ENCODE data around the gene IYD.

IYD gene

GRCh38 chr6:150394899-150395295 is 26.1 kb downstream of the IYD start:
- DNase-seq (ENCODE audit: low read depth, low spot score), result no peak

DNA sequence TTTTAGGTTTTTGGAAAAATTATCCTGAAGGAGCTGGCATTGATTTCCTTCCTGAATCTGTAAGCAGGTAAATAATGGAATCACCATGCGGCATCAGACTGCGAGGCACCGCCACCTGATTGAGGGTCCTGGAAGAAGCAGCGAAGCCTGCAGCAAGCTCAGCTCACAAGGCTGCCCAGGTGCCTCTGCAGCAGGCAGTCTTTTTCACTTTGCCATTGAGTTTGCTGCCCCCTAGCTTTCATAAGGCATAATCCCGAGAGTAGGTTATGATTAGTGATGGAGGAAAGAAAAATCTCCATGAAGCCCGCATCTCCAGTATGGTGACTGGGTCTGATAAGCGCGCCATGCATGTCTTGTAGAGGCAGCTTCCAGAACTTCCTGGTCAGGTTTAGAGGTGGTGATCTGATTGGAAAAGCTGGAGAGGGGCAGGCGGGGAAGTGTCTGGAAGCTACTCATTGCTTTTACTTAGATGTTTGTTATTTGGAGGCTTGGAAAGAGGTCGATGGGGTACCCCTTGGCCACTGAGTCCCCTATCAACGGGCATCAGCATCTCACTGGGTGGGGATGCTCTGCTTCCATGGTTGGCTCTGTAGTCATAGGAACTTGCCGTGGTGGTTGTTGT is 26.7 kb downstream of the IYD start:
- peak; percentile 48 for DNase-seq (ENCODE audit: low read depth, low spot score)

GRCh38 chr6:150403458-150404246 is 34.8 kb downstream of the IYD start:
- no peak for DNase-seq (ENCODE audit: low read depth, low spot score)

GRCh38 chr6:150406948-150407347 is 38.1 kb downstream of the IYD start:
- no peak for DNase-seq (ENCODE audit: low read depth, low spot score)

DNA sequence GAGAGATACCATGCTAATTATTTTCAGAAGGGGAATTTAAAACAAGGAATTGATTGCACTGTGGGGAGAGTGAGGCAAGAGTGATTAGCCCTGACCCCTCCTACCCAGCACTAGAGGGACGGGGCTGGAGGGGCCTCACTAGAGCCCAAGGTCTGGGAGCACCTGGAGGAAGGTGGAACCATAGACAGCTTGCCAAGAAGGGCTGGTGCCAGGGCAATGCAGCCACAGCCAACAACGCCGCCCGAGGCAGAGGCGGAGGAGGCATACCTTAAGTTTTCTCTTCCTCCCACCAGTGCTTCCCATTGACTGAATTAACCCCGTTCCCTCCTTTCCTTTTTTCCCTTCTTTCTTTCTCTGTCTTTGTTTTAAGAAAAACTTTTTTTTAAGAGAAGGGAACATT is 40.0 kb downstream of the IYD start:
- DNase-seq (ENCODE audit: low read depth, low spot score), result no peak

- DNase-seq (ENCODE audit: low read depth, low spot score), result no peak
Observed at GRCh38 chr6:150409576-150410066, 40.8 kb downstream of the IYD start.

- no peak for DNase-seq (ENCODE audit: low read depth, low spot score)
Observed at GRCh38 chr6:150410399-150410798, 41.6 kb downstream of the IYD start.

GRCh38 chr6:150410906-150411305 is 42.1 kb downstream of the IYD start:
- no peak for DNase-seq (ENCODE audit: low read depth, low spot score)

- DNase-seq (ENCODE audit: low read depth, low spot score), result no peak
Observed at GRCh38 chr6:150412221-150412620, 43.4 kb downstream of the IYD start.

- DNase-seq (ENCODE audit: low read depth, low spot score), result no peak
Observed at GRCh38 chr6:150413198-150413597, 44.4 kb downstream of the IYD start.

DNA sequence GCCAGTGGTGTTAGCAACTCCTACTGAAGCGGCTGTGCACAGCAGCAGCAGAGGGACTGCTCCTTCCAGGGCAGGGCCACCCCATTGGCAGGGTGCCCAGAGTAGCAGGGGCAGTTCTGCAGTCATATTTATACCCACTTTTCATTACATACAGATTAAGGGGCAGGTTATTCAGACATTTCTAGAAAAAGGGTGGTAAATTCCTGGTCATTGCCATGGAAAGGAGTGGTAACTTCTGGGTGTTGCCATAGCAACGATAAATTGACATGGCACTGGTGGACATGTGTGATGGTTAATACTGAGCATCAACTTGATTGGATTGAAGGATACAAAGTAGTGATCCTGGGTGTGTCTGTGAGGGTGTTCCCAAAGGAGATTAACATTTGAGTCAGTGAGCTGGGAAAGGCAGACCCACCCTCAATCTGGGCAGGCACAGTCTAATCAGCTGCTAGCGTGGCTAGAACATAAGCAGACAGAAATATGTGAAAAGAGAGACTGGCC is 45.0 kb downstream of the IYD start:
- no peak for DNase-seq (ENCODE audit: low read depth, low spot score)

DNA sequence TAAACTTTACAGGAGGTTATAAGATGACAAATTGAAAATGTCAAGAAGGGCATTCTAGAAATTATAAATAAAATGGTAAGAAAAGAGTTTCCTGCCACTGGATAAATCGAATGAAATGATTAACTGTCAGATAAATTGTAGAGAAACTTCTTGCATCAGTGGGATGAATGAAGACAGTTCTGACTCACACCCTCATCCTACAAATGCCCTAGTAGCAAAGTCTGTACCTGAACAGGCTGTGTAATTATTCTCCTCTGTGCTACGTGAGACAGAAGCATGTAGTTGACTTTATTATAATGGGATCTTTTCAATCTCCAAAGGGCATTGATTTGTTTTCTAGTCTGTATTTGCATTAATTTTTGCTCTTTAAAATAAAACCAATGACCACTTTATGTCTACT is 47.3 kb downstream of the IYD start:
- DNase-seq (ENCODE audit: low read depth, low spot score), result no peak

DNA sequence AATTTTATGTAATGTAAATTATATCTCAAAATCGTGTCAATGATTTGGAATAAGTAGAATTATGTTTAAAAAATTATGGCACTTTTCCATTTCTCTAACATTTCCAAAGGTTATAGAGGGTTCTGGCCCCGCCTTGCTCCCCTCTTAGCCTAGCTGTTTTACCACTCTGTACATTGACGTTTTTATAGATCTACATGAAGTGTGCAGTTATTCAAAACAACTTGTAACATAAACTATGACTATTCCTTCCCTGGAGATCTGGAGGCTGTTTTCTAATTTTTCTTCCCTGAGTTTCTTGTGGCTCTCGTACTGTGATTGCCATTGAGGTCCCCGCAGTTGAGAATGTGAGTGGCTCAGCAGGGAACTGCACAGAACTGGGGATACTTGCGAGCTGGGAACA is 48.4 kb downstream of the IYD start:
- DNase-seq (ENCODE audit: low read depth, low spot score), result no peak

DNA sequence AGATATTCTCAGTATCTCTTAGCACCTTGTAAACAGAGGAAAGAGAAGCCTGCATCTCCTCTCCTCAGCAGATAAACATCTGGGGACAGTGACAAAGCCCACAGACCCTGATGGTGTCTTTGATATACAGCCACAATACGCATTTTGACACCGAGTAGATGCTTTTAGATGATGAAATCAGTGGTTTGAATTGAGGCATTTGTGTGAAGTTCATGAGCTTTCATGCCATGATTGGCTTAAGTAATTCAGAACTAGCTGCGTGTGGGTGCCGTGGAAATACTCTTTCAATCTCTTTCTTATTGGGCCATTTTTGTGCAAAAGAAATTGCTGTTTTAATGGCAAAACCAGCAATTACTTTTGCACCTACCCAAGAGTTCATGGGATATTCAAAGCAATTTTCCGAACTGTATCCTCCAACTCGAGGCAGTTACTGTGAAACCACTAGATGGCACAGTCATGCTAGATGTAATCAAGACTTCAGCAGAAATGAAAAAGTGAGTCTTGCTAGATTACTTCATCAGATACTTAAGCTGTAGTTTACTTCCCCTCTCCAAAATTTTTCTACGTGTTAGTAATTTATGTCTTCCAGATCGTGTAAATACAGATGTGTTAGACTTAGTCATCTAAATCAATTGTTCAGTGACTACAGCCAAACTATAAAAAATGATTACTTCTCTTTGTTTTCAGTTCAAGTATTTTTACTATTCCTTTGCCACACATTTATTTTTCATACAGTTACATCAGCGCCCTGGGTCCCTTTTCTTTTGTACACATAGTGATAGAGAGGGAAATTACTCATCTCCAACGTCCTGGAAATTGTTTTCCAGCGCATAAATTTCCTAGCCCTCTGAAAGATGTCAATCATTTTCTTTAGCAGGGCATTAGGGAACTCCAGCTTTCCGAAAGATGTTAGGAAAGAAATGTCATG is 49.4 kb downstream of the IYD start:
- peak; percentile 20 for DNase-seq (ENCODE audit: low read depth, low spot score)

DNA sequence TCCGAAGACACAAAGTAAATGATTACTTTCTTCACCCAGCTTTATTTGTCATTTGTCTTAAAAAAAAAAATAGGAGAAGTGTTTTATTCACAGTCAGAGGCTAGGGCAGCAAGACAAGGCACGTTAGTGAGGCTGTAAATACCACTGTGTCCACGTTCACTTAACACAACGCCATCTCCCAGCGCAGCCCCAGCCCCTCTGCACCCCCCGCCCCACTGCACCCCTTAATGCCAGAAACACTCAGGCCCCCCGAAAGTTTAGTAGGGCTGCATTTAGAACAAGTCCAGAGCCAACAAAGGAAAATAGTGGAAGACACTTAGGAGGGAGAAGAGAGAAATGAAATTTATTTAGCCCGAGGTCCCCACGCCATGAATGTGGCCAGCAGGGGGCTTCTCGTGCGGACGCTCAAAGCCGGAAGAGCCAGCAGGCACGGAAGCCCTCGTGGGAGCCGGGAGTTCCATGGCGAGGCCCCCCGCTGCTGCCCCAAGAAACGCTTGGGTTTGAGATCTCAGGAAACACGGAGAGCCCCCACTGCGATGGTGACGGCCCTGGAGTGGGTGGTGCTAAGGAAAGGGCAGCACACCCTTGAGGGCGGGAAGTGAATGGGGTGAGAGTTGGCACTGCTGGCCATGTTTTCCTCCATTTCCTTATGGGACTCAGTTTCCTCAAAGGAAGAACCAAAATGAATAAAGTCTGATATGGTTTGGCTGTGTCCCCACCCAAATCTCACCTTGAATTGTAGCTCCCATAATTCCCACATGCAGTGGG is 50.2 kb downstream of the IYD start:
- DNase-seq (ENCODE audit: low read depth, low spot score), result no peak

GRCh38 chr6:150420428-150420827 is 51.6 kb downstream of the IYD start:
- no peak for DNase-seq (ENCODE audit: low read depth, low spot score)

GRCh38 chr6:150420926-150421325 is 52.1 kb downstream of the IYD start:
- DNase-seq (ENCODE audit: low read depth, low spot score), result no peak

DNA sequence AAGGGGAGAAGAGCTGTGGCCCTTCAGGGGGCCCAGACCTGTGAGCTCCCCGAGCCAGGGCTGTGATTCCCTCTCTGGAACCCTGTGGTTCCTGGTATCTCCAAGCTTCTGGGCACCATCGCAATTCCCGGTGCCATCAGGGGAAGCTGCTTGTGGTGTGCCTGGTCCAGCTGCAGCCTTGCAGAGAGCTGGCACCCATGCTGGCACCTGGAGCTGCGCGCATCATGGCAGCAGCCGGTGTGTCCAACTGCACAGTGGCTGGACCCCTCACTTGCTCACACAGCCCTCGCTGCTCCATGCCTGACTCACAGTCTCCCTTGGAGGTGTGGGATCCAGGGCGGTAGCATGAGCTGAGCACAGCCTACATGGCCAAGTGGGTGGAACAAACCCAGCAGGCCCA is 56.7 kb downstream of the IYD start:
- DNase-seq (ENCODE audit: low read depth, low spot score), result no peak

DNA sequence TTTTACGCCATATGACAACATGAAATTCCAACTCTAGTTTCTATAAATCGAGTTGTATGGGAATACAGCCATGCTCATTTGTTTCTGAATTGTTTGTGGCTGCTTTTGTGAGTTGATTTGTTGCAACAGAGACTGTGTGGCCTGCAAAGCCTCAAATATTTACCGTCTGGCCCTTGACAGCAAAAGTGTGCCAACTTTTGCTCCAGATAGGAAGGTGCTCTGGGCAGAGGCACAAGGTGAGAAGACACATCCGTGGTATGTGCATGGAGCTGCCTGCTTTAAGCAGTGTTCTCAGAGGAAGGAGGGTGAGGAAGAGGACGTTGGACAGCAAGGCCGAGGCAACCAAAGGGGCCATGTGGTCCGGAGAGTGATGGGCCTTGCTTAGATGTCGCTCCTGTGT is 57.4 kb downstream of the IYD start:
- no peak for DNase-seq (ENCODE audit: low read depth, low spot score)

DNA sequence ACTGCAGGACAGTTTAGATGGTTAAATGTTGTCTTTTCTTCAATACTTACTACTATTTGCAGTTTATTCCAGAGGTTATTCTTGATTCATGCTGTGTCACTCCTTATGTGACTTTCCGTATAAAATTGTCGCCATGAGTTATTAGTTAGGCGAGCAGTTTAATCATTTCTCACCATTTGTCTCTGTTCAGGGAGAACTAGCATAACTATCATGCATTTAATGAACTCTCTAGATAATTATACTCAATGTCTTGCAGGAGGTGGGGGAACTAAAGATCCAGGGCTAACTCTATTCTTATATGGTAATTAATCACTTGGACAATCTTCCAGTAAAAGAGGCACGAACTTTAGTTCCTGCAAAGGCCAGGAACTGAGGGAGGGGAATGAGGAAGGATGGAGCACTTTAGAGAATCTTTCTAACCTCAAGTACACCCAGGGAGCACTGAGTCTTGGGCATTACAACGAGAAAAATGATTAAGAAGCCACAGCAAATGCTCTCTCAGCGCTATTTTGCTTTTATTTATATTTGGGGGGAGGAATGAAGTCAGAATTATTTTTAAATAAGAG is 58.3 kb downstream of the IYD start:
- no peak for DNase-seq (ENCODE audit: low read depth, low spot score)

- no peak for DNase-seq (ENCODE audit: low read depth, low spot score)
Observed at GRCh38 chr6:150427843-150428242, 59.0 kb downstream of the IYD start.
